GM23338 (cell line): ENCODE data around the gene CAPN7.

ENCODE experiments used
- CREB1 ChIP-seq: fragments of 250-450 bp; sonication (Bioruptor Pico); IDR thresholded peaks from 2 replicates; pipeline ENCODE4 v1.5.0; 2020; ENCODE audit warnings: low read depth, mild to moderate bottlenecking, moderate library complexity
- EZH2 ChIP-seq: fragments of 200-600 bp; sonication (generic); IDR thresholded peaks from one replicate; pipeline ENCODE4 v1.8.0; 2017; ENCODE audit warnings: antibody characterized with exemption, mild to moderate bottlenecking, low read depth; ENCODE audit not compliant: unreplicated experiment
- EZH2phosphoT487 ChIP-seq: fragments of 200-600 bp; sonication (generic); IDR thresholded peaks from one replicate; pipeline ENCODE4 v1.8.1; 2018; ENCODE audit warnings: antibody characterized with exemption; ENCODE audit not compliant: unreplicated experiment
- JUNB ChIP-seq: IDR thresholded peaks from one replicate; pipeline ENCODE4 v1.6.1; 2016; ENCODE audit warnings: antibody characterized with exemption; ENCODE audit not compliant: unreplicated experiment
- POLR2AphosphoS5 ChIP-seq: IDR thresholded peaks from 2 replicates; pipeline ENCODE4 v1.6.1; 2016; ENCODE audit warnings: antibody characterized with exemption, low read depth
- STAT1 ChIP-seq: IDR thresholded peaks from one replicate; pipeline ENCODE4 v1.6.1; 2016; ENCODE audit warnings: antibody characterized with exemption; ENCODE audit not compliant: unreplicated experiment
- ZNF331 ChIP-seq: fragments of 250-450 bp; sonication (Bioruptor Pico); IDR thresholded peaks from 2 replicates; pipeline ENCODE4 v1.5.0; 2020; ENCODE audit warnings: low read depth, mild to moderate bottlenecking, moderate library complexity
- TF ChIP-seq, protein P1 (sequence below), 2 experiments: fragments of 200-600 bp in 1 of 2; sonication (generic) in 1 of 2; conservative IDR thresholded peaks; 2 replicates each; pipeline versions ENCODE4 v1.5.1 to v1.6.1; 2016 to 2017; ENCODE audit warnings: antibody characterized with exemption in 2 of 2, low read depth in 2 of 2, mild to moderate bottlenecking in 2 of 2, moderate library complexity in 1 of 2
- TF ChIP-seq, protein P2 (sequence below): IDR thresholded peaks from one replicate; pipeline ENCODE4 v1.6.1; 2018; ENCODE audit warnings: antibody characterized with exemption; ENCODE audit not compliant: unreplicated experiment

DNA sequence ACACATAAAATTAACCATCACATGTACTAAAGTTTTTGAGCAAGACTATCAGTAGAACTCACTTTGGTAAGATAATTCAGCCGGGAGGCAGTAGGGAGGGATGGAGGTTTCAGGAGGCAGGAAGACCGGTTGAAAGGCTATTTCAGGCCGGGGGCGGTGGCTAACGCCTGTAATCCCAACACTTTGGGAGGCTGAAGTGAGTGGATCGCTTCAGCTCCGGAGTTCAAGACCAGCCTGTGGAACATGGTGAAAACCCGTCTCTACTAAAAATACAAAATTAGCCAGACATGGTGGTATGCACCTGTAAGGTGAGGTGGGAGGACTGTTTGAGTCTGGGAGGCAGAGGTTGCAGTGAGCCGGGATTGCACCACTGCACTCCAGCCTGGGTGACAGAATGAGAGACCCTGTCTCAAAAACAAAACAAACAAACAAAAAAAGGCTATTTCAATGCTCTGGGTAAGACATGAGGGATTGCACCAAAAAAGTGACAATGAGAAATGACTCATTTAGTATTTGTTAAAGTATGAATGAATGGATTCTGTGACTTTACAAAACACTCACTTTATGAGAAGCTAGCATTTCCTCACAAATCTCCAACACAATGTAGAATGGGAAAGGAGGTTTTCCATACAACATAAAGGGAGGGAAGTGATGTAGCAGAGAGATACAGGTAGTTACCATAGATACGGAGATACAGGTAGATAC is 82.4 kb downstream of the CAPN7 start:
- TF ChIP-seq, protein P1, sequence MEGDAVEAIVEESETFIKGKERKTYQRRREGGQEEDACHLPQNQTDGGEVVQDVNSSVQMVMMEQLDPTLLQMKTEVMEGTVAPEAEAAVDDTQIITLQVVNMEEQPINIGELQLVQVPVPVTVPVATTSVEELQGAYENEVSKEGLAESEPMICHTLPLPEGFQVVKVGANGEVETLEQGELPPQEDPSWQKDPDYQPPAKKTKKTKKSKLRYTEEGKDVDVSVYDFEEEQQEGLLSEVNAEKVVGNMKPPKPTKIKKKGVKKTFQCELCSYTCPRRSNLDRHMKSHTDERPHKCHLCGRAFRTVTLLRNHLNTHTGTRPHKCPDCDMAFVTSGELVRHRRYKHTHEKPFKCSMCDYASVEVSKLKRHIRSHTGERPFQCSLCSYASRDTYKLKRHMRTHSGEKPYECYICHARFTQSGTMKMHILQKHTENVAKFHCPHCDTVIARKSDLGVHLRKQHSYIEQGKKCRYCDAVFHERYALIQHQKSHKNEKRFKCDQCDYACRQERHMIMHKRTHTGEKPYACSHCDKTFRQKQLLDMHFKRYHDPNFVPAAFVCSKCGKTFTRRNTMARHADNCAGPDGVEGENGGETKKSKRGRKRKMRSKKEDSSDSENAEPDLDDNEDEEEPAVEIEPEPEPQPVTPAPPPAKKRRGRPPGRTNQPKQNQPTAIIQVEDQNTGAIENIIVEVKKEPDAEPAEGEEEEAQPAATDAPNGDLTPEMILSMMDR (conservative IDR thresholded peaks at IDR 0.05; ENCODE audit: low read depth in 2 of 2), result no peak
- TF ChIP-seq POLR2AphosphoS5, result no peak
- TF ChIP-seq EZH2phosphoT487, result no peak
- TF ChIP-seq, protein P2, sequence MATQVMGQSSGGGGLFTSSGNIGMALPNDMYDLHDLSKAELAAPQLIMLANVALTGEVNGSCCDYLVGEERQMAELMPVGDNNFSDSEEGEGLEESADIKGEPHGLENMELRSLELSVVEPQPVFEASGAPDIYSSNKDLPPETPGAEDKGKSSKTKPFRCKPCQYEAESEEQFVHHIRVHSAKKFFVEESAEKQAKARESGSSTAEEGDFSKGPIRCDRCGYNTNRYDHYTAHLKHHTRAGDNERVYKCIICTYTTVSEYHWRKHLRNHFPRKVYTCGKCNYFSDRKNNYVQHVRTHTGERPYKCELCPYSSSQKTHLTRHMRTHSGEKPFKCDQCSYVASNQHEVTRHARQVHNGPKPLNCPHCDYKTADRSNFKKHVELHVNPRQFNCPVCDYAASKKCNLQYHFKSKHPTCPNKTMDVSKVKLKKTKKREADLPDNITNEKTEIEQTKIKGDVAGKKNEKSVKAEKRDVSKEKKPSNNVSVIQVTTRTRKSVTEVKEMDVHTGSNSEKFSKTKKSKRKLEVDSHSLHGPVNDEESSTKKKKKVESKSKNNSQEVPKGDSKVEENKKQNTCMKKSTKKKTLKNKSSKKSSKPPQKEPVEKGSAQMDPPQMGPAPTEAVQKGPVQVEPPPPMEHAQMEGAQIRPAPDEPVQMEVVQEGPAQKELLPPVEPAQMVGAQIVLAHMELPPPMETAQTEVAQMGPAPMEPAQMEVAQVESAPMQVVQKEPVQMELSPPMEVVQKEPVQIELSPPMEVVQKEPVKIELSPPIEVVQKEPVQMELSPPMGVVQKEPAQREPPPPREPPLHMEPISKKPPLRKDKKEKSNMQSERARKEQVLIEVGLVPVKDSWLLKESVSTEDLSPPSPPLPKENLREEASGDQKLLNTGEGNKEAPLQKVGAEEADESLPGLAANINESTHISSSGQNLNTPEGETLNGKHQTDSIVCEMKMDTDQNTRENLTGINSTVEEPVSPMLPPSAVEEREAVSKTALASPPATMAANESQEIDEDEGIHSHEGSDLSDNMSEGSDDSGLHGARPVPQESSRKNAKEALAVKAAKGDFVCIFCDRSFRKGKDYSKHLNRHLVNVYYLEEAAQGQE, result no peak
- no peak for TF ChIP-seq EZH2
- no peak for TF ChIP-seq STAT1
- no peak for TF ChIP-seq CREB1 (CRISPR knock-in tag)
- no peak for TF ChIP-seq JUNB
- no peak for TF ChIP-seq ZNF331 (CRISPR knock-in tag)
